K562 (cell line): ENCODE results near the gene UCP1. TPM values are rescaled to one million over a fixed set of nuclear protein-coding genes. Genes with fewer than 3 reads are reported as not detected.

Experiments used
- ATF1 ChIP-seq, 2 experiments: fragments of 450-650 bp in 1 of 2; IDR thresholded peaks; 2 replicates each; pipeline ENCODE4 v1.6.1; 2016; ENCODE audit warnings: missing compliant biosample characterization in 1 of 2, missing genetic modification characterization in 1 of 2
- ESRRA ChIP-seq: fragments of 450-650 bp; IDR thresholded peaks from 2 replicates; pipeline ENCODE4 v1.6.1; 2014; ENCODE audit warnings: low read depth, mild to moderate bottlenecking, moderate library complexity, borderline replicate concordance
- HLTF ChIP-seq: fragments of 450-650 bp; IDR thresholded peaks from 2 replicates; pipeline ENCODE4 v1.6.1; 2016
- MTA3 ChIP-seq: fragments of 450-650 bp; formaldehyde crosslinking; IDR thresholded peaks from 2 replicates; pipeline ENCODE4 v1.6.1; 2017; ENCODE audit warnings: mild to moderate bottlenecking, borderline replicate concordance
- MXD1 ChIP-seq: fragments of 250-450 bp; sonication (Bioruptor Pico); IDR thresholded peaks from 2 replicates; pipeline ENCODE4 v1.8.0; 2021; ENCODE audit warnings: borderline replicate concordance, mild to moderate bottlenecking, moderate library complexity; ENCODE audit not compliant: poor library complexity, severe bottlenecking
- MYBL2 ChIP-seq, 2 experiments: fragments of 450-650 bp in 1 of 2; sonication (generic) in 1 of 2; formaldehyde crosslinking in 1 of 2; IDR thresholded peaks; 2 replicates each; pipeline versions ENCODE4 v1.6.1 to v1.8.1; 2017 to 2022; ENCODE audit warnings: borderline replicate concordance in 1 of 2, inconsistent platforms in 1 of 2, low read depth in 1 of 2, mild to moderate bottlenecking in 1 of 2, missing genetic modification reagents in 1 of 2, moderate library complexity in 1 of 2
- PBX2 ChIP-seq, 2 experiments: IDR thresholded peaks in 1 of 2; conservative IDR thresholded peaks in 1 of 2; 2 replicates each; pipeline ENCODE4 v1.6.1; 2016; ENCODE audit warnings: low read depth in 2 of 2, mild to moderate bottlenecking in 1 of 2, missing compliant biosample characterization in 1 of 2, missing genetic modification characterization in 1 of 2, moderate library complexity in 1 of 2
- PPARD ChIP-seq: fragments of 250-450 bp; sonication (Bioruptor Pico); IDR thresholded peaks from 2 replicates; pipeline ENCODE4 v1.8.0; 2022; ENCODE audit warnings: inconsistent platforms, mild to moderate bottlenecking, moderate library complexity
- SRF ChIP-seq, 2 experiments: fragments of 250-450, 450-650 bp in 1 of 2; sonication (Bioruptor Pico) in 1 of 2; sonication (generic) in 1 of 2; formaldehyde crosslinking; IDR thresholded peaks; 2 replicates each; pipeline versions ENCODE4 v1.5.0 to v1.5.1; 2020 to 2022; ENCODE audit warnings: mild to moderate bottlenecking in 1 of 2, missing genetic modification reagents in 1 of 2
- ZBED1 ChIP-seq: IDR thresholded peaks from 2 replicates; pipeline ENCODE4 v1.6.1; 2014
- ZBTB40 ChIP-seq, 2 experiments: fragments of 450-650 bp in 1 of 2; sonication (generic) in 1 of 2; formaldehyde crosslinking in 1 of 2; IDR thresholded peaks; 2 replicates each; pipeline versions ENCODE4 v1.7.1 to v1.9.0; 2016 to 2022; ENCODE audit warnings: inconsistent platforms in 1 of 2, mild to moderate bottlenecking in 1 of 2, missing genetic modification reagents in 1 of 2
- ZNF280A ChIP-seq: fragments of 450-650 bp; IDR thresholded peaks from 2 replicates; pipeline ENCODE4 v1.6.1; 2018; ENCODE audit warnings: mild to moderate bottlenecking, low read depth; ENCODE audit not compliant: partially characterized antibody
- polyA plus RNA-seq, 8 experiments: library from polyadenylated mRNA; depleted of rRNA in 4 of 8; stranded (reverse) in 5 of 8; unstranded in 3 of 8; fragments of >200 nt; fragmentation: Nextera tagmentation in 2 of 8; fragmentation: Illumina TruSeq in 1 of 8; extraction: Ambion mirVana in 2 of 8; extraction: Trizol in 1 of 8; gene quantifications; 2 replicates each; pipeline versions ENCODE4 v1.2.1 to v1.2.3, GENCODE V29; 2011 to 2014; ENCODE audit warnings: inconsistent platforms in 1 of 8, missing spikeins in 1 of 8
- total RNA-seq, 7 experiments: library from RNA; depleted of rRNA in 6 of 7; stranded (reverse); fragments of >200 nt in 6 of 7; fragmentation: Illumina TruSeq in 2 of 7; extraction: Trizol in 2 of 7; gene quantifications; 2 replicates each; pipeline versions ENCODE4 v1.2.1 to v1.2.3, GENCODE V29; 2011 to 2021; ENCODE audit warnings: low replicate concordance in 1 of 7

Gene UCP1
- total and polyA plus RNA-seq, 9 of the 15 experiments (the other 6 are each of a cell fraction or from before 2014, with no cell fraction given): not detected

GRCh38 chr4:140529434-140529833 lies 39.3 kb downstream of the UCP1 start (continued):
- TF ChIP-seq ZBTB40 (IDR thresholded peaks at IDR 0.05): no peak
- no peak for TF ChIP-seq ZBTB40 (CRISPR knock-in tag; IDR thresholded peaks at IDR 0.05)
- peak; percentile 94 for TF ChIP-seq ESRRA
- no peak for TF ChIP-seq ATF1 (CRISPR knock-in tag; IDR thresholded peaks at IDR 0.05)
- peak; percentile 56; the same call in 1 of the 2 replicates for TF ChIP-seq ATF1 (tag; IDR thresholded peaks at IDR 0.05)
- 0 out of 2 replicates have a peak, but pooled peaks have one; percentile 36 for TF ChIP-seq MTA3
- TF ChIP-seq SRF (CRISPR knock-in tag; IDR thresholded peaks at IDR 0.05): no peak
- TF ChIP-seq PPARD (CRISPR knock-in tag): no peak
- no peak for TF ChIP-seq MXD1
- peak; percentile 63; the same call in 1 of the 2 replicates for TF ChIP-seq MYBL2 (IDR thresholded peaks at IDR 0.05; ENCODE audit: low read depth)
- TF ChIP-seq MYBL2 (CRISPR knock-in tag; IDR thresholded peaks at IDR 0.05; ENCODE audit: borderline replicate concordance): no peak
- no peak for TF ChIP-seq ZNF280A
- TF ChIP-seq HLTF: 0 out of 2 replicates have a peak, but pooled peaks have one; percentile 36
- no peak for TF ChIP-seq ZBED1
- no peak for TF ChIP-seq PBX2 (CRISPR knock-in tag; IDR thresholded peaks at IDR 0.05; ENCODE audit: low read depth)
- TF ChIP-seq PBX2 (tag; conservative IDR thresholded peaks at IDR 0.05; ENCODE audit: low read depth): peak; percentile 42; the same call in 1 of the 2 replicates
